ENCODE measurements around the gene ULBP1.

GRCh38 chr6:149975400-149975799, 11.7 kb downstream of the ULBP1 start:
- TF ChIP-seq TAF1 (IDR thresholded peaks at IDR 0.05; ENCODE audit: borderline replicate concordance, low read depth, low read length) (no peak), POLR2A (IDR thresholded peaks at IDR 0.05; ENCODE audit: low read depth, low read length) (no peak), POLR2AphosphoS5 (IDR thresholded peaks at IDR 0.05; ENCODE audit: low read depth, low read length) (no peak)

Measured in GM12892 (cell line).